Stomach (tissue), 4 donors: ENCODE data around the gene CAPZB.

Experiments
- CTCF ChIP-seq, 7 experiments: fragments of 450-650 bp in 4 of 7; fragments of 200-600 bp in 3 of 7; sonication (generic) in 3 of 7; IDR thresholded peaks; one replicate each; pipeline ENCODE4 v1.5.1; 2016 to 2019; ENCODE audit warnings: antibody characterized with exemption in 7 of 7, control low read depth in 2 of 7, mild to moderate bottlenecking in 1 of 7
- POLR2AphosphoS5 ChIP-seq, 3 donors: sonication (generic); formaldehyde crosslinking; IDR thresholded peaks; one replicate each; pipeline ENCODE4 v1.6.1; 2016; ENCODE audit warnings: antibody characterized with exemption in 3 of 3

GRCh38 chr1:19305880-19306279, 179.5 kb downstream of the CAPZB start:
- no peak for TF ChIP-seq CTCF (IDR thresholded peaks at IDR 0.05)
- no peak for TF ChIP-seq POLR2AphosphoS5 (IDR thresholded peaks at IDR 0.05)
